HG03097 (cell line): Measurements from ENCODE around the gene SCYGR3.
A peak's percentile ranks its signal among the peaks of the same experiment; 100 is the strongest.

Experiments
- ATAC-seq: cut with Tn5 transposase; IDR thresholded peaks from one replicate; pipeline ENCODE4 v1.9.1; 2021; ENCODE audit not compliant: unreplicated experiment, low FRiP score

The SCYGR3 gene

GRCh38 chr2:227614740-227615139 is at the start of gene SCYGR3:
TSS of gene SCYGR3 (minus strand) at chr2:227614840. CDS start at chr2:227614840, 0 bp downstream.
- no peak for ATAC-seq

GRCh38 chr2:227661827-227662226 is 47.2 kb upstream of the SCYGR3 start:
- no peak for ATAC-seq

- ATAC-seq: no peak
Observed at GRCh38 chr2:227661025-227661649, 46.5 kb upstream of the SCYGR3 start.

GRCh38 chr2:227657199-227657845 is 42.7 kb upstream of the SCYGR3 start:
- ATAC-seq: no peak

GRCh38 chr2:227655454-227655853 is 40.8 kb upstream of the SCYGR3 start:
- no peak for ATAC-seq

GRCh38 chr2:227654426-227654825 is 39.8 kb upstream of the SCYGR3 start:
- no peak for ATAC-seq

- no peak for ATAC-seq
Observed at GRCh38 chr2:227653419-227653818, 38.8 kb upstream of the SCYGR3 start.

- ATAC-seq: no peak
Observed at GRCh38 chr2:227643990-227644551, 29.4 kb upstream of the SCYGR3 start.

GRCh38 chr2:227642656-227643055 is 28.0 kb upstream of the SCYGR3 start:
- no peak for ATAC-seq

- ATAC-seq: no peak
Observed at GRCh38 chr2:227634201-227634600, 19.6 kb upstream of the SCYGR3 start.

GRCh38 chr2:227632827-227633226 is 18.2 kb upstream of the SCYGR3 start:
- ATAC-seq: no peak

GRCh38 chr2:227630322-227630721 is 15.7 kb upstream of the SCYGR3 start:
- ATAC-seq: no peak

- no peak for ATAC-seq
Observed at GRCh38 chr2:227629435-227629834, 14.8 kb upstream of the SCYGR3 start.

- peak; percentile 89 for ATAC-seq
Observed at GRCh38 chr2:227627769-227628168, 13.1 kb upstream of the SCYGR3 start.

- ATAC-seq: no peak
Observed at GRCh38 chr2:227626580-227627151, 12.0 kb upstream of the SCYGR3 start.

- ATAC-seq: no peak
Observed at GRCh38 chr2:227625420-227625819, 10.8 kb upstream of the SCYGR3 start.

- no peak for ATAC-seq
Observed at GRCh38 chr2:227623226-227623625, 8.6 kb upstream of the SCYGR3 start.

- no peak for ATAC-seq
Observed at GRCh38 chr2:227617316-227618230, 2.9 kb upstream of the SCYGR3 start, which contains the start of gene SCYGR4. TSS of gene SCYGR4 (plus strand) at chr2:227617498. CDS start at chr2:227617498, 0 bp downstream.

GRCh38 chr2:227616631-227617030 is 2.0 kb upstream of the SCYGR3 start:
- no peak for ATAC-seq

- no peak for ATAC-seq
Observed at GRCh38 chr2:227615906-227616305, 1.3 kb upstream of the SCYGR3 start.

GRCh38 chr2:227615181-227615580 is 541 bp upstream of the SCYGR3 start:
- no peak for ATAC-seq
